CD4-positive, alpha-beta T cell (primary cell): ENCODE data around the gene LMTK3. TPM values are rescaled to one million over a fixed set of nuclear protein-coding genes. Genes with fewer than 3 reads are reported as not detected.

ENCODE experiments used
- ATAC-seq: fragments of 200-7000 bp; cut with Tn5 transposase; one replicate; pipeline ENCODE4 v1.10.0; 2022; ENCODE audit warnings: mild to moderate bottlenecking; ENCODE audit not compliant: poor library complexity
- CTCF ChIA-PET: fragments of 350-600 bp; sonication (Branson Sonifier 250); formaldehyde crosslinking; loops from one replicate; lab custom pipeline; 2021; ENCODE audit warnings: antibody characterized with exemption, inconsistent platforms; lab: Charles Lee
- POLR2A ChIA-PET: fragments of 350-600 bp; sonication (Branson Sonifier 250); formaldehyde crosslinking; loops from one replicate; lab custom pipeline; 2021; ENCODE audit warnings: antibody characterized with exemption, inconsistent platforms; lab: Charles Lee
- DNase-seq, 14 experiments: peaks; one replicate each; pipeline ENCODE4 v3.0.0-alpha.2; 2013 to 2020; ENCODE audit warnings: mixed read lengths in 2 of 14
- H3K27ac ChIP-seq, 2 donors: one replicate each; pipeline versions ENCODE4 v1.5.1 to v1.7.0; 2013; ENCODE audit warnings: low read length in 2 of 2, low read depth in 1 of 2, mild to moderate bottlenecking in 1 of 2
- H3K27me3 ChIP-seq, 2 experiments: 1 replicate in 1 of 2; 2 replicates in 1 of 2; pipeline versions ENCODE4 v1.6.1 to v1.7.0; 2013; ENCODE audit warnings: low read length in 2 of 2, control low read depth in 1 of 2, mild to moderate bottlenecking in 1 of 2, moderate library complexity in 1 of 2; ENCODE audit not compliant: insufficient read depth in 2 of 2, control insufficient read depth in 1 of 2
- H3K36me3 ChIP-seq: one replicate; pipeline ENCODE4 v1.6.1; 2013; ENCODE audit warnings: low read length, control low read depth; ENCODE audit not compliant: insufficient read depth
- H3K4me1 ChIP-seq: one replicate; pipeline ENCODE4 v1.6.1; 2013; ENCODE audit warnings: low read length, control low read depth; ENCODE audit not compliant: insufficient read depth
- H3K4me3 ChIP-seq: one replicate; pipeline ENCODE4 v1.5.1; 2013; ENCODE audit warnings: mild to moderate bottlenecking, low read length, moderate library complexity
- H3K9me3 ChIP-seq, 2 experiments: 1 replicate in 1 of 2; 2 replicates in 1 of 2; pipeline versions ENCODE4 v1.6.1 to v1.7.0; 2013; ENCODE audit warnings: low read length in 2 of 2, mild to moderate bottlenecking in 2 of 2, control low read depth in 1 of 2, moderate library complexity in 1 of 2; ENCODE audit not compliant: control insufficient read depth in 1 of 2, insufficient read depth in 1 of 2
- H3K27ac Mint-ChIP-seq: one replicate; pipeline ENCODE4 v1.8.0; 2020; ENCODE audit warnings: mixed read lengths
- H3K27me3 Mint-ChIP-seq: one replicate; pipeline ENCODE4 v1.8.0; 2021; ENCODE audit warnings: mixed read lengths
- H3K36me3 Mint-ChIP-seq: one replicate; pipeline ENCODE4 v1.8.0; 2021; ENCODE audit warnings: low read depth, mixed read lengths
- H3K4me1 Mint-ChIP-seq: one replicate; pipeline ENCODE4 v1.8.0; 2021; ENCODE audit warnings: low read depth, mixed read lengths
- H3K4me3 Mint-ChIP-seq: one replicate; pipeline ENCODE4 v1.8.0; 2020; ENCODE audit warnings: mild to moderate bottlenecking, mixed read lengths
- H3K9me3 Mint-ChIP-seq: one replicate; pipeline ENCODE4 v1.8.0; 2020; ENCODE audit warnings: mixed read lengths
- intact Hi-C, 2 experiments: fragments of 100-400 bp; cut with DNase I in 1 of 2; cut with micrococcal nuclease in 1 of 2; formaldehyde crosslinking; loops; one replicate each; pipeline versions ENCODE4 v1.15.1 to v1.9.0; 2023 to 2025; cut with DNase I, micrococcal nuclease
- total RNA-seq, 174 experiments: library from RNA in 2 of 174; stranded (reverse) in 2 of 174; gene quantifications; one replicate each; pipeline ENCODE4 v1.2.3 and lab custom pipeline; 2021 to 2026
- TF ChIP-seq, protein P1 (sequence below): fragments of 200-600 bp; IDR thresholded peaks from one replicate; pipeline ENCODE4 v1.8.0; 2022; ENCODE audit warnings: antibody characterized with exemption, mild to moderate bottlenecking

LMTK3 gene
- total RNA-seq, 2 experiments from 2014 or later: 15.6 to 18.9 TPM

GRCh38 chr19:48554385-48555091, 42.9 kb upstream of the LMTK3 start:
- Mint-ChIP-seq H3K27me3 (peaks cover 19% of the 10 kb centered on the region), H3K27ac (no peak overlapping the region), H3K9me3 (no peaks in the 10 kb centered on the region), H3K4me1 (no peaks in the 10 kb centered on the region), H3K36me3 (no peaks in the 10 kb centered on the region), H3K4me3 (no peak overlapping the region)
- Histone ChIP-seq H3K27me3 (peaks cover 0 to 7% of the 10 kb centered on the region in 2 experiments), H3K9me3 (no peaks in the 10 kb centered on the region), H3K27ac (no peak overlapping the region), H3K36me3 (no peaks in the 10 kb centered on the region), H3K4me1 (peaks cover 5% of the 10 kb centered on the region), H3K4me3 (no peak overlapping the region)
- intact Hi-C loops: no loop called here
- no peak for DNase-seq
- TF ChIP-seq, protein P1, sequence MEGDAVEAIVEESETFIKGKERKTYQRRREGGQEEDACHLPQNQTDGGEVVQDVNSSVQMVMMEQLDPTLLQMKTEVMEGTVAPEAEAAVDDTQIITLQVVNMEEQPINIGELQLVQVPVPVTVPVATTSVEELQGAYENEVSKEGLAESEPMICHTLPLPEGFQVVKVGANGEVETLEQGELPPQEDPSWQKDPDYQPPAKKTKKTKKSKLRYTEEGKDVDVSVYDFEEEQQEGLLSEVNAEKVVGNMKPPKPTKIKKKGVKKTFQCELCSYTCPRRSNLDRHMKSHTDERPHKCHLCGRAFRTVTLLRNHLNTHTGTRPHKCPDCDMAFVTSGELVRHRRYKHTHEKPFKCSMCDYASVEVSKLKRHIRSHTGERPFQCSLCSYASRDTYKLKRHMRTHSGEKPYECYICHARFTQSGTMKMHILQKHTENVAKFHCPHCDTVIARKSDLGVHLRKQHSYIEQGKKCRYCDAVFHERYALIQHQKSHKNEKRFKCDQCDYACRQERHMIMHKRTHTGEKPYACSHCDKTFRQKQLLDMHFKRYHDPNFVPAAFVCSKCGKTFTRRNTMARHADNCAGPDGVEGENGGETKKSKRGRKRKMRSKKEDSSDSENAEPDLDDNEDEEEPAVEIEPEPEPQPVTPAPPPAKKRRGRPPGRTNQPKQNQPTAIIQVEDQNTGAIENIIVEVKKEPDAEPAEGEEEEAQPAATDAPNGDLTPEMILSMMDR: no peak
- ChIA-PET POLR2A (no interaction called here), CTCF (no interaction called here)
- no peak for ATAC-seq

GRCh38 chr19:48553676-48554384, 42.2 kb upstream of the LMTK3 start:
- no peak for ATAC-seq
- Mint-ChIP-seq H3K27me3 (peaks cover 17% of the 10 kb centered on the region), H3K9me3 (no peaks in the 10 kb centered on the region), H3K36me3 (no peaks in the 10 kb centered on the region), H3K4me3 (no peak overlapping the region), H3K4me1 (no peaks in the 10 kb centered on the region), H3K27ac (no peak overlapping the region)
- Histone ChIP-seq H3K9me3 (no peaks in the 10 kb centered on the region), H3K4me1 (peaks cover 5% of the 10 kb centered on the region), H3K27me3 (peaks cover 0 to 2% of the 10 kb centered on the region in 2 experiments), H3K4me3 (no peak overlapping the region), H3K27ac (no peak overlapping the region), H3K36me3 (no peaks in the 10 kb centered on the region)
- CTCF ChIA-PET: no interaction called here
- POLR2A ChIA-PET: no interaction called here
- no peak for DNase-seq
- TF ChIP-seq, protein P1: no peak
- intact Hi-C loops: no loop called here

DNA sequence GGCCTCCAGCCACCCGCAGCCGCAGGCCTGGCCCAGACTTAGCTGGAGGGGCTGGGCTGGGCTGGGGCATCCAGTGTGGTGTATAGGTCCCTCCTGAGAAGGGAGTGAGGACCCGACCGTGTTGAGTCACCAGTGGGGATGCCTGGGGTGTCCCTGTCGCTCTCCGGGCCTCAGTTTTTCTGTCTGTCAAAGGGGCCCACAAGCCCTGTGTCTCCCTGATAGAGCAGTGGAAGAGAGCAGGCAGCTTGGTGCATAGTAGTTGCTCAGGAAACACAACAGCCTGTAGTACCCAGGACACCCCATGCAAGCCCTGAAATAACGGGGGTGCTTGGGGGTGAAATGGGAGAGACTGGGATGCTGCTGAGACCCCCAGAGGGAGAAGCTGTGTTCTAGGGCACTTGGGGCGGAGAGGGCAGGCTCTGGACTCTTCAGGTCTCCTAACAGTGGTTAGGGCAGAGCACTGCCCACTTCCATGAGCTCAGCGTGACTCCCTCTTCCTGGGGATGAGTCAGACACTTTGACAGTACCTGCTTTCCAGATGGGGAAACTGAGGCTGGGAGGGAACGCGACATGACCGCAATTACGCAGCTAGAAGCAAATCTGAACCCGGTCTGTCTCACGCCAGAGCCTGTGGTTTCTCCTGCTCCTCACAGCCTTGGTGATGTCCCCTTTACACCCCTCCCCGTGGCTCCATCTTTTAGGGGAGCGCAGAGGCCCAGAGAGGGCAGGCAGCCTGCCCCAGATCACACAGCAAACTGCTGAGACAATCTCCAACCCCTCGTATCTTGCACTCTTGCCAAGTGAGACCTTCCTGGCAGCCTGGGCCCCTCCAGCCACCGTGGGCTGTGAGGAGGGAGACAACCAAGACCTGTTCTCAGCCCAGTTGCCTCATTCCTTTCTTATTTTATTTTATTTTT, 41.0 kb upstream of the LMTK3 start:
- TF ChIP-seq, protein P1: no peak
- H3K4me1 Mint-ChIP-seq: no peaks in the 10 kb centered on the region
- H3K4me3 ChIP-seq: no peak overlapping the region
- no peaks in the 10 kb centered on the region for H3K27me3 ChIP-seq
- ATAC-seq: no peak
- no peaks in the 10 kb centered on the region for H3K4me1 ChIP-seq
- ChIA-PET CTCF (no interaction called here), POLR2A (no interaction called here)
- no peak for DNase-seq
- H3K9me3 Mint-ChIP-seq: no peaks in the 10 kb centered on the region
- peaks cover 0 to 5% of the 10 kb centered on the region in 2 experiments for H3K9me3 ChIP-seq
- H3K27me3 Mint-ChIP-seq: peaks cover 11% of the 10 kb centered on the region
- H3K27ac ChIP-seq: no peak overlapping the region
- H3K4me3 Mint-ChIP-seq: no peak overlapping the region
- no peaks in the 10 kb centered on the region for H3K36me3 Mint-ChIP-seq
- H3K36me3 ChIP-seq: no peaks in the 10 kb centered on the region
- no peak overlapping the region for H3K27ac Mint-ChIP-seq
- intact Hi-C loops: no loop called here
